DND-41 (cell line): ENCODE measurements around the gene LYRM9.
"Not testable (repeated sequence)": the region's sequence is repeated elsewhere in the genome, so short reads cannot be mapped to it uniquely, and the experiment has no call there.

Source experiments
- ATAC-seq: fragments of 200-7000 bp; cut with Tn5 transposase; 3 replicates; pipeline ENCODE4 v1.9.1; 2021; ENCODE audit warnings: low read depth; ENCODE audit not compliant: insufficient read depth
- DNase-seq: peaks from one replicate; pipeline ENCODE4 v3.0.0-alpha.2; 2020
- H2AFZ ChIP-seq: 2 replicates; pipeline ENCODE4 v1.6.0; 2012; ENCODE audit warnings: low read depth, low read length
- H3K27ac ChIP-seq: 2 replicates; pipeline ENCODE4 v1.5.1; 2012; ENCODE audit warnings: low read length, inconsistent platforms
- H3K27me3 ChIP-seq: fragments of 200-600 bp; sonication (generic); 2 replicates; pipeline ENCODE4 v1.6.0; 2012; ENCODE audit warnings: low read length, mild to moderate bottlenecking, inconsistent platforms; ENCODE audit not compliant: insufficient read depth, poor library complexity
- H3K36me3 ChIP-seq: 2 replicates; pipeline ENCODE4 v1.5.1; 2012; ENCODE audit warnings: low read length, inconsistent platforms; ENCODE audit not compliant: insufficient read depth
- H3K4me1 ChIP-seq: 2 replicates; pipeline ENCODE4 v1.5.1; 2012; ENCODE audit warnings: mild to moderate bottlenecking, low read length; ENCODE audit not compliant: insufficient read depth
- H3K4me2 ChIP-seq: 2 replicates; pipeline ENCODE4 v1.6.0; 2012; ENCODE audit warnings: mild to moderate bottlenecking, moderate library complexity, low read length, inconsistent platforms; ENCODE audit not compliant: insufficient read depth
- H3K4me3 ChIP-seq, 2 experiments: fragments of 200-600 bp in 1 of 2; shearing (Covaris generic) in 1 of 2; 2 replicates each; pipeline ENCODE4 v1.5.1; 2012 to 2016; ENCODE audit warnings: inconsistent platforms in 2 of 2, low read length in 2 of 2, mild to moderate bottlenecking in 2 of 2, low read depth in 1 of 2, moderate library complexity in 1 of 2
- H3K79me2 ChIP-seq: 2 replicates; pipeline ENCODE4 v1.6.0; 2012; ENCODE audit warnings: low read length, inconsistent platforms; ENCODE audit not compliant: insufficient read depth
- H3K9ac ChIP-seq: 2 replicates; pipeline ENCODE4 v1.6.0; 2012; ENCODE audit warnings: low read depth, mild to moderate bottlenecking, inconsistent platforms, low read length, moderate library complexity
- H3K9me3 ChIP-seq: 2 replicates; pipeline ENCODE4 v1.5.1; 2012; ENCODE audit warnings: low read length, moderate library complexity, mild to moderate bottlenecking, inconsistent platforms; ENCODE audit not compliant: insufficient read depth, severe bottlenecking
- H4K20me1 ChIP-seq: 2 replicates; pipeline ENCODE4 v1.6.0; 2012; ENCODE audit warnings: low read length; ENCODE audit not compliant: insufficient read depth
- EZH2 ChIP-seq: IDR thresholded peaks from 3 replicates; pipeline ENCODE4 v1.6.1; 2012; ENCODE audit warnings: borderline replicate concordance, low read depth, mild to moderate bottlenecking, moderate library complexity, low read length, inconsistent platforms; ENCODE audit not compliant: severe bottlenecking
- TF ChIP-seq, protein P1 (sequence below): IDR thresholded peaks from 2 replicates; pipeline ENCODE4 v1.5.1; 2012; ENCODE audit warnings: borderline replicate concordance, low read length, moderate library complexity, mild to moderate bottlenecking; ENCODE audit not compliant: poor library complexity, severe bottlenecking; ENCODE audit errors: extremely low read depth

Gene LYRM9

GRCh38 chr17:27848931-27849330 is 44.2 kb downstream of the LYRM9 start:
- ATAC-seq: no peak
- no peak for DNase-seq
- no peaks in the 10 kb centered on the region for H4K20me1 ChIP-seq

DNA sequence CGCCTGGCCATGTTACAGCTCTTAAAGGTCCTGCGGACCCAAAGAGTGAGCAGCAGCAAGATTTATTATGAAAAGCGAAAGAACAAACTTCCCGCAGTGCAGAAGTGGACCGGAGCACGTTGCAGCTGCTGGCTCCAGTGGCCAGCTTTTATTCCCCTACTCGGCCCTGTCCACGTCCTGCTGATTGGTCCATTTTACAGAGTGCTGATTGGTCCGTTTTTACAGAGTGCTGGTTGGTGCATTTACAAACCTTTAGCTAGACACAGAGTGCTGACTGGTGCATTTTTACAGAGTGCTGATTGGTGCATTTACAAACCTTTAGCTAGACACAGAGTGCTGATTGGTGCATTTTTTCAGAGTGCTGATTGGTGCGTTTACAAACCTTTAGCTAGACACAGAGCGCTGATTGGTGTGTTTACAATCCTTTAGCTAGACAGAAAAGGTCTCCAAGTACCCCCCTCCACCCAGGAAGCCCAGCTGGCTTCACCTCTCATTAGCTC is 46.3 kb downstream of the LYRM9 start:
- DNase-seq, H2AFZ ChIP-seq, H3K27me3 ChIP-seq, H3K27ac ChIP-seq, H3K9ac ChIP-seq, ATAC-seq, H3K9me3 ChIP-seq, H3K4me3 ChIP-seq, H4K20me1 ChIP-seq, H3K36me3 ChIP-seq, H3K79me2 ChIP-seq: not testable (repeated sequence)
- peak overlapping the region; percentile 45 for H3K4me2 ChIP-seq
- peaks cover 13% of the 10 kb centered on the region for H3K4me1 ChIP-seq

More at GRCh38 chr17:27848931-27849330, 44.2 kb downstream of the LYRM9 start:
- Histone ChIP-seq H3K36me3 (no peaks in the 10 kb centered on the region), H3K27ac (no peak overlapping the region), H2AFZ (no peak overlapping the region), H3K27me3 (no peaks in the 10 kb centered on the region), H3K9me3 (no peaks in the 10 kb centered on the region), H3K4me2 (no peak overlapping the region), H3K4me1 (peaks cover 13% of the 10 kb centered on the region), H3K9ac (no peak overlapping the region), H3K79me2 (no peaks in the 10 kb centered on the region), H3K4me3 (no peak overlapping the region)
- TF ChIP-seq, protein P1, sequence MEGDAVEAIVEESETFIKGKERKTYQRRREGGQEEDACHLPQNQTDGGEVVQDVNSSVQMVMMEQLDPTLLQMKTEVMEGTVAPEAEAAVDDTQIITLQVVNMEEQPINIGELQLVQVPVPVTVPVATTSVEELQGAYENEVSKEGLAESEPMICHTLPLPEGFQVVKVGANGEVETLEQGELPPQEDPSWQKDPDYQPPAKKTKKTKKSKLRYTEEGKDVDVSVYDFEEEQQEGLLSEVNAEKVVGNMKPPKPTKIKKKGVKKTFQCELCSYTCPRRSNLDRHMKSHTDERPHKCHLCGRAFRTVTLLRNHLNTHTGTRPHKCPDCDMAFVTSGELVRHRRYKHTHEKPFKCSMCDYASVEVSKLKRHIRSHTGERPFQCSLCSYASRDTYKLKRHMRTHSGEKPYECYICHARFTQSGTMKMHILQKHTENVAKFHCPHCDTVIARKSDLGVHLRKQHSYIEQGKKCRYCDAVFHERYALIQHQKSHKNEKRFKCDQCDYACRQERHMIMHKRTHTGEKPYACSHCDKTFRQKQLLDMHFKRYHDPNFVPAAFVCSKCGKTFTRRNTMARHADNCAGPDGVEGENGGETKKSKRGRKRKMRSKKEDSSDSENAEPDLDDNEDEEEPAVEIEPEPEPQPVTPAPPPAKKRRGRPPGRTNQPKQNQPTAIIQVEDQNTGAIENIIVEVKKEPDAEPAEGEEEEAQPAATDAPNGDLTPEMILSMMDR: no peak
- no peak for TF ChIP-seq EZH2

DNA sequence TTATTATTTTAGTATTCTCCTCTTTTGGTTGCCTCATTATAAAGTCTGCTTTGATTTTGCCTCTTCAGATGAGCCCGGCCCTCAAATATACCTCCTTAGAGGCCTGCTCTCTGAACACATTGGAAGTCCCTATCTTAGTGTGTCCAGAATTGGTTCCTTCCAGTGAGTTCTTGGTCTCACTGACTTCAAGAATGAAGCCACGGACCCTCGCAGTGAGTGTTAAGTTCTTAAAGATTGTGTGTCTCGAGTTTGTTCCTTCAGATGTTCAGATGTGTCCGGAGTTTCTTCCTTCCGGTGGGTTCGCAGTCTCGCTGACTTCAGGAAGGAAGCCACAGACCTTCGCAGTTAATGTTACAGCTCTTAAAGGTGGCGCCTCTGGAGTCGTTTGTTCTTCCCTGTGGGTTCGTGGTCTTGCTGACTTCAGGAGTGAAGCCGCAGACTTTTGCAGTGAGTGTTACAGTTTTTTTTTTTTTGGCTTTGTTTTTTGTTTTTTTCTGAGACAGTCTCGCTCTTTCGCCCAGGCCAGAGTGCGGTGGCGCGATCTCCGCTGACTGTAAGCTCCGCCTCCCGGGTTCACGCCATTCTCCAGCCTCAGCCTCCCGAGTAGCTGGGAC is 47.0 kb downstream of the LYRM9 start:
- H2AFZ ChIP-seq: no peak overlapping the region
- H3K9me3 ChIP-seq: no peaks in the 10 kb centered on the region
- ATAC-seq (peak; percentile 99), DNase-seq (peak; percentile 80)
- no peaks in the 10 kb centered on the region for H3K27me3 ChIP-seq
- TF ChIP-seq, protein P1: no peak
- TF ChIP-seq EZH2: no peak
- no peaks in the 10 kb centered on the region for H4K20me1 ChIP-seq
- H3K9ac ChIP-seq: no peak overlapping the region
- peak overlapping the region; percentile 45 for H3K4me2 ChIP-seq
- no peaks in the 10 kb centered on the region for H3K79me2 ChIP-seq
- H3K4me3 ChIP-seq: no peak overlapping the region
- H3K27ac ChIP-seq: no peak overlapping the region
- no peaks in the 10 kb centered on the region for H3K36me3 ChIP-seq
- peaks cover 13% of the 10 kb centered on the region for H3K4me1 ChIP-seq

- no peak overlapping the region for H3K27ac ChIP-seq
- H3K9me3 ChIP-seq: no peaks in the 10 kb centered on the region
- H3K9ac ChIP-seq: no peak overlapping the region
- no peak overlapping the region for H2AFZ ChIP-seq
- H3K79me2 ChIP-seq: no peaks in the 10 kb centered on the region
- TF ChIP-seq, protein P1: no peak
- TF ChIP-seq EZH2: no peak
- H3K4me3 ChIP-seq: no peak overlapping the region
- no peaks in the 10 kb centered on the region for H4K20me1 ChIP-seq
- H3K27me3 ChIP-seq: no peaks in the 10 kb centered on the region
- DNase-seq (no peak), ATAC-seq (no peak)
- peaks cover 13% of the 10 kb centered on the region for H3K4me1 ChIP-seq
- H3K4me2 ChIP-seq: peak overlapping the region; percentile 45; the same call in 1 of the 2 replicates
- no peaks in the 10 kb centered on the region for H3K36me3 ChIP-seq
Observed at GRCh38 chr17:27845264-27846041, 47.7 kb downstream of the LYRM9 start.
